Measurements from ENCODE around the gene TYW5.

TYW5 gene

DNA sequence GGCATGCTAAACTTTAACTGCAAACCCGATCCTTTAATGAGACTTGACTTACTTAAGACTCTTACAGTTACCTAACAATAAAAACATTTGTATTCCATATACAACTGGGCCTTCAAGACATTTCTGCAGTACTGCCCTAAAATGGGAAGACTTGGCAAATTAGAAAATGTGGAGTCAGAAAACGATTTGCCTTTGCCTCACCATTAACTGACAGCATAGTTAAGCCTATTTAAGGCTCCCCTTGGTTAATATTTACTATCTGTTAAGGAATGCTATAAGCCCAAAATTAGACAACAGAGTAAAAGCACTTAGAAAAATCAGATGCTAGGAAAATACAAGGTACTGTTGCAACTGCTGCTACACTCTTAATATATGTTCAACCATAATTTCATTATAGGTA, 18.7 kb downstream of the TYW5 start:
- H3K4me3 ChIP-seq (ENCODE audit: insufficient read length, low read depth): no peak overlapping the region
- no peak for DNase-seq (ENCODE audit: low read depth, low spot score)
- H3K9me3 ChIP-seq (ENCODE audit: insufficient read depth, low read length): no peaks in the 10 kb centered on the region
- H3K27me3 ChIP-seq (ENCODE audit: insufficient read depth, insufficient read length): no peaks in the 10 kb centered on the region
- TF ChIP-seq ZNF274 (IDR thresholded peaks at IDR 0.05; ENCODE audit: low read depth, low read length): no peak
- no peak for TF ChIP-seq SUZ12 (IDR thresholded peaks at IDR 0.05; ENCODE audit: extremely low read depth, insufficient read depth, insufficient read length)
- TF ChIP-seq YY1 (IDR thresholded peaks at IDR 0.05; ENCODE audit: insufficient read depth, insufficient read length): no peak
- no peaks in the 10 kb centered on the region for H3K4me1 ChIP-seq (ENCODE audit: insufficient read depth, insufficient read length)
- peaks cover 76% of the 10 kb centered on the region for H3K36me3 ChIP-seq (ENCODE audit: insufficient read depth, insufficient read length, low read length)
- no peak overlapping the region for H3K9ac ChIP-seq (ENCODE audit: insufficient read length, low read depth)

DNA sequence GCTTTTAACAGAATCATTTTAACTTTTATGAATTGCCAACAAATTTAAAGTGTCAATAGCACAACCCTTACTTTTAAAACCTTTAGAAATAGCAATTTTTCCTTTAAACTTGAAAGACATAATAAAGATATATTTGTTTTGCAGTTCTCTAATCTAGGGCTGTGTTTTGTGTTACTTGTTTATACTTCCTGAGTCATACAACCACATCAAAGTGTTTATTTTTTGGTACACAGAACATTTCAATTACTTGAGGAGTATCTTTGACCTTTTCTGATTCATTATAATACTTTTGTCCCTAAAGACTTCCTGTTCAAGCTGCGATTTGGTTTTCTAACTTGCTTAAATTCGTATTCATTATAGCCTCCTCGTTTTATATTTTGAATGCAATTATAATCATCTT, 21.8 kb downstream of the TYW5 start:
- H3K27me3 ChIP-seq (ENCODE audit: insufficient read depth, insufficient read length): no peaks in the 10 kb centered on the region
- no peak overlapping the region for H3K9ac ChIP-seq (ENCODE audit: insufficient read length, low read depth)
- TF ChIP-seq YY1 (IDR thresholded peaks at IDR 0.05; ENCODE audit: insufficient read depth, insufficient read length): no peak
- no peak for TF ChIP-seq ZNF274 (IDR thresholded peaks at IDR 0.05; ENCODE audit: low read depth, low read length)
- TF ChIP-seq SUZ12 (IDR thresholded peaks at IDR 0.05; ENCODE audit: extremely low read depth, insufficient read depth, insufficient read length): no peak
- DNase-seq (ENCODE audit: low read depth, low spot score): no peak
- no peaks in the 10 kb centered on the region for H3K9me3 ChIP-seq (ENCODE audit: insufficient read depth, low read length)
- no peaks in the 10 kb centered on the region for H3K4me1 ChIP-seq (ENCODE audit: insufficient read depth, insufficient read length)
- H3K36me3 ChIP-seq (ENCODE audit: insufficient read depth, insufficient read length, low read length): peaks cover 82% of the 10 kb centered on the region
- no peak overlapping the region for H3K4me3 ChIP-seq (ENCODE audit: insufficient read length, low read depth)

DNA sequence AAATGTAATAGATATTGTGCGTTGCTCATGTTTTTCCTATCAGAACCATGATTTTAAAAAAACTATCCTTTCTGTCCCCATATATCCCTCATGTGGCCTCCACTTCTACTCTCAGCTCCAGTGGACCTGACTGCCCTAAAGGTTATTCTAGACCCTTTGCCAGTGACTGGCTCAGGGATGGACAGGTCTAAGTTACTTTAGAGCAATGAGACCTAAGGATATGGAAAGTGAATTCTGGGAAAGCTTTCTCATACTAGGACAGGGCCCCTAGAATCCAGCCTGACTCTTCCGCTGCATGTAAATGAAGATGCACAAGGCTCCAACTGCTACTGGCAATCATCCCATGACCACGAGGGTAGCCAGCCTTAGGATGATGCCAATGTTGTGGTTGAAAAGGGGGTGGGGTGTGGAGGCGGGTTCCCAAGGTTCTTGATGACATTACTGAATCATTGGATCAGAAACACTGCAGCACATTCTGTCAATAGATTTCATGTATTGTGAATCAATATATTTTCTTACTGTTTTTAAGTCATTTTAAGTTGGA, 22.9 kb downstream of the TYW5 start:
- no peaks in the 10 kb centered on the region for H3K4me1 ChIP-seq (ENCODE audit: insufficient read depth, insufficient read length)
- no peaks in the 10 kb centered on the region for H3K9me3 ChIP-seq (ENCODE audit: insufficient read depth, low read length)
- H3K27me3 ChIP-seq (ENCODE audit: insufficient read depth, insufficient read length): no peaks in the 10 kb centered on the region
- no peak overlapping the region for H3K4me3 ChIP-seq (ENCODE audit: insufficient read length, low read depth)
- no peak for DNase-seq (ENCODE audit: low read depth, low spot score)
- TF ChIP-seq ZNF274 (IDR thresholded peaks at IDR 0.05; ENCODE audit: low read depth, low read length) (no peak), SUZ12 (IDR thresholded peaks at IDR 0.05; ENCODE audit: extremely low read depth, insufficient read depth, insufficient read length) (no peak), YY1 (IDR thresholded peaks at IDR 0.05; ENCODE audit: insufficient read depth, insufficient read length) (no peak)
- no peak overlapping the region for H3K9ac ChIP-seq (ENCODE audit: insufficient read length, low read depth)
- peaks cover 77% of the 10 kb centered on the region for H3K36me3 ChIP-seq (ENCODE audit: insufficient read depth, insufficient read length, low read length)

- H3K36me3 ChIP-seq (ENCODE audit: insufficient read depth, insufficient read length, low read length): peaks cover 78% of the 10 kb centered on the region
- H3K9ac ChIP-seq (ENCODE audit: insufficient read length, low read depth): no peak overlapping the region
- no peak for TF ChIP-seq ZNF274 (IDR thresholded peaks at IDR 0.05; ENCODE audit: low read depth, low read length)
- no peak for TF ChIP-seq YY1 (IDR thresholded peaks at IDR 0.05; ENCODE audit: insufficient read depth, insufficient read length)
- TF ChIP-seq SUZ12 (IDR thresholded peaks at IDR 0.05; ENCODE audit: extremely low read depth, insufficient read depth, insufficient read length): no peak
- no peaks in the 10 kb centered on the region for H3K9me3 ChIP-seq (ENCODE audit: insufficient read depth, low read length)
- no peaks in the 10 kb centered on the region for H3K4me1 ChIP-seq (ENCODE audit: insufficient read depth, insufficient read length)
- H3K27me3 ChIP-seq (ENCODE audit: insufficient read depth, insufficient read length): no peaks in the 10 kb centered on the region
- no peak overlapping the region for H3K4me3 ChIP-seq (ENCODE audit: insufficient read length, low read depth)
- no peak for DNase-seq (ENCODE audit: low read depth, low spot score)
Measured at GRCh38 chr2:199929262-199929661, 26.0 kb downstream of the TYW5 start.

- TF ChIP-seq ZNF274 (IDR thresholded peaks at IDR 0.05; ENCODE audit: low read depth, low read length) (no peak), YY1 (IDR thresholded peaks at IDR 0.05; ENCODE audit: insufficient read depth, insufficient read length) (no peak)
- no peaks in the 10 kb centered on the region for H3K9me3 ChIP-seq (ENCODE audit: insufficient read depth, low read length)
- H3K27me3 ChIP-seq (ENCODE audit: insufficient read depth, insufficient read length): no peaks in the 10 kb centered on the region
- H3K9ac ChIP-seq (ENCODE audit: insufficient read length, low read depth): no peak overlapping the region
- H3K4me3 ChIP-seq (ENCODE audit: insufficient read length, low read depth): no peak overlapping the region
- no peaks in the 10 kb centered on the region for H3K4me1 ChIP-seq (ENCODE audit: insufficient read depth, insufficient read length)
- no peak for DNase-seq (ENCODE audit: low read depth, low spot score)
- peaks cover 80% of the 10 kb centered on the region for H3K36me3 ChIP-seq (ENCODE audit: insufficient read depth, insufficient read length, low read length)
Measured at GRCh38 chr2:199928626-199929025, 26.7 kb downstream of the TYW5 start.

DNA sequence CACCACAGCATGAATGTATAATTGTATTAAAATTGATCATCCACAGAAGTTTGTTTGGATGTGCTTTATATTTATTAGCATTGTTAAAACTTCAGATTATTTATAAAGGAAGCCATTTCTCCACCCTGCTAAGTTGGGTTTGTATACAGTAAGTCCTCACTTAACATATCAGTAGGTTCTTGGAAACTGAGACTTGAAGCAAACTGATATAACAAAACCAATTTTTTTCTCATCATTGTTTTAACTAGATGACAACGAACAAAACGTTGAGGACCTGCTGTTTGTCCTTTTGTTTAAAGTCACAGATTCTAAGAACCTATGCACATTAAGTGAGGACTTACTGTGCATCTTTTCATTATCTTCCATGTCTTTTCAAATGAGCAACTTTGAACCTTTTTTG, 27.1 kb downstream of the TYW5 start:
- no peaks in the 10 kb centered on the region for H3K27me3 ChIP-seq (ENCODE audit: insufficient read depth, insufficient read length)
- no peaks in the 10 kb centered on the region for H3K9me3 ChIP-seq (ENCODE audit: insufficient read depth, low read length)
- no peaks in the 10 kb centered on the region for H3K4me1 ChIP-seq (ENCODE audit: insufficient read depth, insufficient read length)
- peaks cover 79% of the 10 kb centered on the region for H3K36me3 ChIP-seq (ENCODE audit: insufficient read depth, insufficient read length, low read length)
- DNase-seq (ENCODE audit: low read depth, low spot score): no peak
- TF ChIP-seq ZNF274 (IDR thresholded peaks at IDR 0.05; ENCODE audit: low read depth, low read length) (no peak), SUZ12 (IDR thresholded peaks at IDR 0.05; ENCODE audit: extremely low read depth, insufficient read depth, insufficient read length) (no peak), YY1 (IDR thresholded peaks at IDR 0.05; ENCODE audit: insufficient read depth, insufficient read length) (no peak)
- no peak overlapping the region for H3K9ac ChIP-seq (ENCODE audit: insufficient read length, low read depth)
- no peak overlapping the region for H3K4me3 ChIP-seq (ENCODE audit: insufficient read length, low read depth)

GRCh38 chr2:199926806-199927205, 28.5 kb downstream of the TYW5 start:
- H3K36me3 ChIP-seq (ENCODE audit: insufficient read depth, insufficient read length, low read length): peaks cover 74% of the 10 kb centered on the region

More at GRCh38 chr2:199926806-199927205, 28.5 kb downstream of the TYW5 start:
- Histone ChIP-seq H3K9ac (ENCODE audit: insufficient read length, low read depth) (no peak overlapping the region), H3K4me3 (ENCODE audit: insufficient read length, low read depth) (no peak overlapping the region), H3K9me3 (ENCODE audit: insufficient read depth, low read length) (no peaks in the 10 kb centered on the region), H3K4me1 (ENCODE audit: insufficient read depth, insufficient read length) (no peaks in the 10 kb centered on the region), H3K27me3 (ENCODE audit: insufficient read depth, insufficient read length) (no peaks in the 10 kb centered on the region)
- no peak for DNase-seq (ENCODE audit: low read depth, low spot score)
- no peak for TF ChIP-seq ZNF274 (IDR thresholded peaks at IDR 0.05; ENCODE audit: low read depth, low read length)
- TF ChIP-seq SUZ12 (IDR thresholded peaks at IDR 0.05; ENCODE audit: extremely low read depth, insufficient read depth, insufficient read length): no peak

Measured in NT2/D1 (cell line).